Panc1 (cell line): Measurements from ENCODE around the gene FGD3. TPM values are rescaled to one million over a fixed set of nuclear protein-coding genes. Genes with fewer than 3 reads are reported as not detected.

ENCODE experiments used
- ATAC-seq: fragments of 200-7000 bp; cut with Tn5 transposase; 2 replicates; pipeline ENCODE4 v1.9.1; 2020; ENCODE audit warnings: mild to moderate bottlenecking, moderate library complexity
- BruUV-seq: library from RNA; stranded (reverse); fragments of 400-500 nt; replicated peaks from 2 replicates; lab custom pipeline; 2021; lab: Mats Ljungman, UMichigan
- CTCF ChIA-PET: fragments of 300-600 bp; sonication (Branson Sonifier 250); formaldehyde crosslinking; loops from one replicate; lab custom pipeline; 2022; ENCODE audit warnings: antibody characterized with exemption; lab: Charles Lee
- POLR2A ChIA-PET: fragments of 300-600 bp; sonication (Branson Sonifier 250); formaldehyde crosslinking; loops from one replicate; lab custom pipeline; 2022; ENCODE audit warnings: antibody characterized with exemption; lab: Charles Lee
- DNase-seq: peaks from one replicate; pipeline ENCODE4 v3.0.0-alpha.2; 2010; ENCODE audit warnings: low read depth, low spot score
- H3K27ac ChIP-seq: 2 replicates; pipeline ENCODE4 v1.5.1; 2011; ENCODE audit warnings: mild to moderate bottlenecking, low read length, inconsistent platforms
- H3K27me3 ChIP-seq: fragments of 200-500 bp; sonication (Bioruptor generic); 2 replicates; pipeline ENCODE4 v1.6.0; 2014; ENCODE audit warnings: low read length, inconsistent platforms; ENCODE audit not compliant: control insufficient read depth, insufficient read depth
- H3K36me3 ChIP-seq: fragments of 200-500 bp; sonication (Bioruptor generic); 2 replicates; pipeline ENCODE4 v1.5.1; 2014; ENCODE audit warnings: inconsistent platforms, mild to moderate bottlenecking, low read length, moderate library complexity; ENCODE audit not compliant: control insufficient read depth, insufficient read depth
- H3K4me1 ChIP-seq: 2 replicates; pipeline ENCODE4 v1.5.1; 2011; ENCODE audit warnings: inconsistent platforms, mild to moderate bottlenecking, low read length, moderate library complexity; ENCODE audit not compliant: control insufficient read depth, insufficient read depth
- H3K4me3 ChIP-seq, 2 experiments: 2 replicates each; pipeline ENCODE4 v1.5.1; 2011 to 2012; ENCODE audit warnings: low read depth in 2 of 2, low read length in 2 of 2, mild to moderate bottlenecking in 2 of 2, inconsistent platforms in 1 of 2, moderate library complexity in 1 of 2
- H3K9me3 ChIP-seq: fragments of 200-500 bp; sonication (Bioruptor generic); 2 replicates; pipeline ENCODE4 v1.5.1; 2014; ENCODE audit warnings: low read depth, mild to moderate bottlenecking, inconsistent platforms, low read length, moderate library complexity; ENCODE audit not compliant: control insufficient read depth, insufficient read depth
- POLR2AphosphoS5 ChIP-seq: IDR thresholded peaks from 2 replicates; pipeline ENCODE4 v1.6.1; 2012; ENCODE audit warnings: mild to moderate bottlenecking, low read depth, low read length, moderate library complexity
- REST ChIP-seq, 2 experiments: IDR thresholded peaks; 2 replicates each; pipeline ENCODE4 v1.6.1; 2011 to 2012; ENCODE audit warnings: low read depth in 2 of 2, control low read depth in 1 of 2, low read length in 1 of 2, mild to moderate bottlenecking in 1 of 2, moderate library complexity in 1 of 2; ENCODE audit not compliant: insufficient read depth in 1 of 2
- SIN3A ChIP-seq: IDR thresholded peaks from 2 replicates; pipeline ENCODE4 v1.6.1; 2012; ENCODE audit warnings: low read depth, mild to moderate bottlenecking, low read length, moderate library complexity, borderline replicate concordance; ENCODE audit not compliant: insufficient read depth
- TCF7L2 ChIP-seq: IDR thresholded peaks from 2 replicates; pipeline ENCODE4 v1.6.1; 2011; ENCODE audit warnings: mild to moderate bottlenecking, low read depth, low read length, inconsistent platforms
- in situ Hi-C: cut with HindIII; loops from 2 replicates; pipeline ENCODE4 v1.10.0; 2016; ENCODE audit warnings: low sequenced_read_pairs, low pct_unique_long_range_greater_than_20kb
- intact Hi-C: fragments of 100-400 bp; cut with micrococcal nuclease; formaldehyde crosslinking; loops from one replicate; pipeline ENCODE4 v1.10.0; 2022; ENCODE audit not compliant: unreplicated experiment
- total RNA-seq: library from RNA; stranded (reverse); gene quantifications from one replicate; pipeline ENCODE4 v1.2.1, GENCODE V29; 2021; ENCODE audit not compliant: unreplicated experiment
- TF ChIP-seq, protein P1 (sequence below): fragments of 450-650 bp; IDR thresholded peaks from 2 replicates; pipeline ENCODE4 v1.5.1; 2017; ENCODE audit warnings: mild to moderate bottlenecking

FGD3 gene
- total RNA-seq, 1 experiment from 2014 or later = 0.80 TPM

DNA sequence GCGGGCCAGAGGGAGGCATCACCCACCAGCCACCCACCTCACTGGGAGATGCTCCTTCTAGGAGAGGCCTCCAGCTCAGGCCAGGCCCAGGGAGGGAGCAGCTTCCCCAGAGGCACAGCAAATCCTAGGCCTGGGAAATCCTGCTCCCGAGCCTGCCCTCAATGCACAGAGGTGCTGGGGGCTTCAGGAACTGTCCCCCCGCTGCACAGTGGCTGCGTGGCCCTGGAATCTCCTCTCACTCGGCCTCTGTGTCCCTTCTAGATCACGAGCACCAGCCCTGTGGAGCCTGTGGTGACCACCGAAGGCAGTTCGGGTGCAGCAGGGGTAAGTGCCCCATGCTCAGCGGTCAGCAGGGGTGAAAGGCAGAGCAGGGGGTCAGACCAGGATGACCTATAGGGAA lies 74.7 kb downstream of the FGD3 start:
- TF ChIP-seq POLR2AphosphoS5 (no peak), TCF7L2 (no peak), REST (IDR thresholded peaks at IDR 0.05; ENCODE audit: insufficient read depth in 1 of 2, low read depth in 2 of 2, low read length in 1 of 2) (no peak), SIN3A (no peak)
- TF ChIP-seq, protein P1, sequence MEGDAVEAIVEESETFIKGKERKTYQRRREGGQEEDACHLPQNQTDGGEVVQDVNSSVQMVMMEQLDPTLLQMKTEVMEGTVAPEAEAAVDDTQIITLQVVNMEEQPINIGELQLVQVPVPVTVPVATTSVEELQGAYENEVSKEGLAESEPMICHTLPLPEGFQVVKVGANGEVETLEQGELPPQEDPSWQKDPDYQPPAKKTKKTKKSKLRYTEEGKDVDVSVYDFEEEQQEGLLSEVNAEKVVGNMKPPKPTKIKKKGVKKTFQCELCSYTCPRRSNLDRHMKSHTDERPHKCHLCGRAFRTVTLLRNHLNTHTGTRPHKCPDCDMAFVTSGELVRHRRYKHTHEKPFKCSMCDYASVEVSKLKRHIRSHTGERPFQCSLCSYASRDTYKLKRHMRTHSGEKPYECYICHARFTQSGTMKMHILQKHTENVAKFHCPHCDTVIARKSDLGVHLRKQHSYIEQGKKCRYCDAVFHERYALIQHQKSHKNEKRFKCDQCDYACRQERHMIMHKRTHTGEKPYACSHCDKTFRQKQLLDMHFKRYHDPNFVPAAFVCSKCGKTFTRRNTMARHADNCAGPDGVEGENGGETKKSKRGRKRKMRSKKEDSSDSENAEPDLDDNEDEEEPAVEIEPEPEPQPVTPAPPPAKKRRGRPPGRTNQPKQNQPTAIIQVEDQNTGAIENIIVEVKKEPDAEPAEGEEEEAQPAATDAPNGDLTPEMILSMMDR = no peak
- Histone ChIP-seq H3K27ac (no peak overlapping the region), H3K36me3 (no peaks in the 10 kb centered on the region), H3K9me3 (no peaks in the 10 kb centered on the region), H3K4me3 (no peak overlapping the region), H3K27me3 (no peaks in the 10 kb centered on the region), H3K4me1 (no peaks in the 10 kb centered on the region)
- CTCF ChIA-PET = no interaction called here
- no peak for DNase-seq
- POLR2A ChIA-PET = no interaction called here
- intact Hi-C loops (no loop called here), in situ Hi-C loops (no loop called here)
- no TSS peak for BruUV-seq
- no peak for ATAC-seq

- Histone ChIP-seq H3K36me3 (no peaks in the 10 kb centered on the region), H3K27me3 (no peaks in the 10 kb centered on the region), H3K27ac (no peak overlapping the region), H3K9me3 (no peaks in the 10 kb centered on the region), H3K4me3 (no peak overlapping the region), H3K4me1 (no peaks in the 10 kb centered on the region)
- intact Hi-C loops = no loop called here
- ATAC-seq (no peak; the same call in 1 of the 2 replicates), DNase-seq (no peak)
- POLR2A ChIA-PET = no interaction called here
- in situ Hi-C loops = no loop called here
- CTCF ChIA-PET = no interaction called here
- no TSS peak for BruUV-seq
- TF ChIP-seq TCF7L2 (no peak), REST (IDR thresholded peaks at IDR 0.05; ENCODE audit: insufficient read depth in 1 of 2, low read depth in 2 of 2, low read length in 1 of 2) (no peak), POLR2AphosphoS5 (no peak), SIN3A (no peak)
- TF ChIP-seq, protein P1 = no peak
These were observed 75.6 kb downstream of the FGD3 start for GRCh38 chr9:93022721-93023520.
